ENCODE measurements around the gene CD5L. TPM values are rescaled to one million over a fixed set of nuclear protein-coding genes. Genes with fewer than 3 reads are reported as not detected.

Gene CD5L
- total RNA-seq, 2 donors from 2014 or later = 0.19 TPM; not detected in 1

- no peaks in the 10 kb centered on the region for H3K4me1 ChIP-seq
- H3K27ac ChIP-seq = no peak overlapping the region
- no peaks in the 10 kb centered on the region for H3K9me3 ChIP-seq
- H3K27me3 ChIP-seq = no peaks in the 10 kb centered on the region
- no peak for TF ChIP-seq CTCF (IDR thresholded peaks at IDR 0.05)
- DNase-seq (ENCODE audit: low spot score) = no peak
- H3K36me3 ChIP-seq = no peaks in the 10 kb centered on the region
- H3K4me3 ChIP-seq = no peak overlapping the region
Measured at GRCh38 chr1:157842939-157843338, 1.3 kb upstream of the CD5L start.

- H3K27ac ChIP-seq = no peak overlapping the region
- H3K27me3 ChIP-seq = no peaks in the 10 kb centered on the region
- DNase-seq (ENCODE audit: low spot score) = no peak
- H3K9me3 ChIP-seq = no peaks in the 10 kb centered on the region
- no peaks in the 10 kb centered on the region for H3K4me1 ChIP-seq
- no peaks in the 10 kb centered on the region for H3K36me3 ChIP-seq
- TF ChIP-seq CTCF (IDR thresholded peaks at IDR 0.05) = no peak
- no peak overlapping the region for H3K4me3 ChIP-seq
Measured at GRCh38 chr1:157838966-157839365, 2.6 kb downstream of the CD5L start.

GRCh38 chr1:157834430-157834829 lies 7.2 kb downstream of the CD5L start:
- no peaks in the 10 kb centered on the region for H3K9me3 ChIP-seq
- DNase-seq (ENCODE audit: low spot score) = no peak

GRCh38 chr1:157833145-157833544 lies 8.5 kb downstream of the CD5L start:
- H3K4me3 ChIP-seq = no peak overlapping the region
- TF ChIP-seq CTCF (IDR thresholded peaks at IDR 0.05) = no peak
- no peak for DNase-seq (ENCODE audit: low spot score)
- H3K27me3 ChIP-seq = no peaks in the 10 kb centered on the region
- H3K4me1 ChIP-seq = no peaks in the 10 kb centered on the region
- H3K36me3 ChIP-seq = no peaks in the 10 kb centered on the region
- no peaks in the 10 kb centered on the region for H3K9me3 ChIP-seq
- no peak overlapping the region for H3K27ac ChIP-seq

More at GRCh38 chr1:157834430-157834829, 7.2 kb downstream of the CD5L start:
- H3K4me3 ChIP-seq = no peak overlapping the region
- no peak for TF ChIP-seq CTCF (IDR thresholded peaks at IDR 0.05)
- no peaks in the 10 kb centered on the region for H3K4me1 ChIP-seq
- H3K27me3 ChIP-seq = no peaks in the 10 kb centered on the region
- no peaks in the 10 kb centered on the region for H3K36me3 ChIP-seq
- H3K27ac ChIP-seq = no peak overlapping the region

DNA sequence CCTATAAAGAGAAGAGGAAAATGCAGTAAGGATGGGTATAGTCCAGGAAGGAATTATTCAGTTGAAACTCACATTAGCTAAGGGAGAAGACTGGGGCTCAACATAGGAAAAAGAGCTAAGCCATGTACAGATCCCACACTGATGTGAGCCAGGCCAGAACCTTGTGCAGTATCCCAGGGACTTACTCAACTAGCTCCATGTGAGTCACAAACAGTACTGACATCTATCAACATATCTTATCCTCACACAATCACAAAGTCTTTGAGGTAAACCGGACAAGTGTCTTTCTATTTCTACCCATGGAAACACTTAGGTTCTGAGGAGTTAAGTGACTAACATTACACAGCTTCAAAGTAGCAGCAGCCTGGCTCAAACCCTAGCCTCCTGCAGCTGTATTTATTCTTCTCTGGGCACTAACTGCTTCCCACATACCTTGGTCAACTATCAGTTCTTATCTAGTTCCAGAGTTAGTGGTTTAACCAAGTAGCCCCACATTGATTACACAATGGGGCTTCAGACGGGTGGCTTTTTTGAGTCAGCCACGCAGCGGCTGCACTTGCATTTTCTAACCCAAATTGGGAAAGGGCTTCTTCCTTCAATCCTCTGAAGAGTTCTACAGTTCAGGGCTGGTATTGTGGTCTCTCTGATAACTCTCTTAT lies 9.5 kb downstream of the CD5L start:
- Histone ChIP-seq H3K4me1 (no peaks in the 10 kb centered on the region), H3K36me3 (no peaks in the 10 kb centered on the region), H3K9me3 (no peaks in the 10 kb centered on the region), H3K27ac (no peak overlapping the region), H3K4me3 (no peak overlapping the region), H3K27me3 (no peaks in the 10 kb centered on the region)
- no peak for TF ChIP-seq CTCF (IDR thresholded peaks at IDR 0.05)
- no peak for DNase-seq (ENCODE audit: low spot score)

DNA sequence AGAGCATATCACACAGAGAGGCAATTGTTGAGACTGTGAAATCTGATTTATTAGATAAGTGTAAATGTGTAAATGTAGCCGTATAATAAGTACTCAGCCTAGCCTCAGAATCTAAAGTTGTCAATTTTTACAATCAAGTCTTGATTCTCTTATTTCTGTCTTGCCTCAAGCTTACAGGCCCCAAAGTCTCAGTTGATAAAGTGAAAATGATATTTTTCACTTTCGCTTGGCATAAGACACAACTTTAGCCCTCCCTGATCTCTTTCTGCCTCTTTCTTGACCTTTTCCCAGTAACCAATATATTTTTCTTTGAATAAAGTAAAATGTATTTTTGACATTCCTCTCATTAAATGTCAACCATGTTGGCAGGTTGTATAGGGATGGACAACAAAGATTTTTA lies 10.7 kb downstream of the CD5L start:
- H3K4me3 ChIP-seq = no peak overlapping the region
- no peaks in the 10 kb centered on the region for H3K36me3 ChIP-seq
- no peak for TF ChIP-seq CTCF (IDR thresholded peaks at IDR 0.05)
- DNase-seq (ENCODE audit: low spot score) = no peak
- no peak overlapping the region for H3K27ac ChIP-seq
- no peaks in the 10 kb centered on the region for H3K27me3 ChIP-seq
- H3K9me3 ChIP-seq = no peaks in the 10 kb centered on the region
- no peaks in the 10 kb centered on the region for H3K4me1 ChIP-seq

Data from right atrium auricular region (tissue), 2 donors.